ENCODE results near the gene CDK19. TPM values are rescaled to one million over a fixed set of nuclear protein-coding genes. Genes with fewer than 3 reads are reported as not detected.
A peak's percentile ranks its signal among the peaks of the same experiment; 100 is the strongest.
"Not testable (repeated sequence)": the region's sequence is repeated elsewhere in the genome, so short reads cannot be mapped to it uniquely, and the experiment has no call there.

The CDK19 gene
- polyA plus RNA-seq, 4 donors = 31.3 to 48.7 (median 45.4) TPM

DNA sequence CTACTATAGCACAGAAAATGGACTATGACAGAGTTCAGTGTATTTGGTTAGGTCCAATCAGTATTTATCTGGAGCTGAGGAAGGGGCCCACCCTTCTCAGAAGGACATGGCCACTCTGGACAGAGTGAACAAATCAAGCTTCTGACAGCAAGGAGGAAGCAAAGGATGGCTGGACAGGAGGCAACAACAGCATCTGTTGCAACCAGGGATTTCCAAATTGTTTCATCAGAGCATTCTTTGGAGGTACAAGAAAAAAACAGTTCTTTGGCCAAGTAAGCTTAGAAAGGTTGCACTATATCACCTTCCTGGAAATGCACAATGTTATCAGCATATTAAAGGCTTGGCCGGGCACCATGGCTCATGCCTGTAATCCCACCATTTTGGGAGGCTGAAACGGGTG lies 220.2 kb downstream of the CDK19 start:
- no peak for DNase-seq (ENCODE audit: low read depth in 4 of 4, low spot score in 3 of 4)

DNA sequence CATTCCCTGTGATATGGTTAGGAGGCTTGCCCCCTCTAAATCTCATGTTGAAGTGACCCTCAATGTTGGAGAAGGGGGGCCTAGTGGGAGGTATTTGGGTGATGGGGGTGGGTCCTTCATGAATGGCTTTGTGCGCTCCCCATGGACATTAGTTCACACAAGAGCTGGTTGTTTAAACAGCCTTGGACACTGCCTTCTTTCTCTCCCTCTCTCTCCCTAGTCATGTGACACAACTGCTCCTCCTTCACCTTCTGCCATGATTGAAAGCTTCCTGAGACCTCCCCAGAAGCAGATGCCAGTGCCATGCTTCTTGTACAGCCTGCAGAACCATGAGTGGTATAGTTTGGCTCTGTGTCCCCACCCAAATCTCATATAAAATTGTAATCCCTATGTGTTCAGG lies 221.6 kb downstream of the CDK19 start:
- no peak for DNase-seq (ENCODE audit: low read depth in 4 of 4, low spot score in 3 of 4)

DNA sequence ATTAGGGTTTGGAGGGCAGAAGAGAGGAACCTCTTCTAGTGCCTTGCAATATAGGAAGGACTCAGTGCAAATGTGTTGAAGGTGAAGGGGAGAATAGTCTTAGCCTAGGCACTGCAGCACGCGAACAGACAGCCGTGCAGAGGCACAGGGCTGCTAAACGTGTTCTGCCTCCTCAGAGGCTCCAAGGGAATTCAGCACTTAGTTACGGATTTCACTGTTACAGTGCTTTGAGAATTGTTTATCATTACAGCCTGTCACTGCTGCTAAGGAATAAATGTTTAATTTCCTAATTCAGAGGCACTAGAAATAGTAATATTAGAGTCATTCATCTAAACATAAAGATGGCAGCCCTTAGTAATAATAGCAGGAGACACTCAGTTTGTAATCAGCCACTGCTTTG lies 222.5 kb downstream of the CDK19 start:
- DNase-seq (ENCODE audit: low read depth in 4 of 4, low spot score in 3 of 4) = no peak

DNA sequence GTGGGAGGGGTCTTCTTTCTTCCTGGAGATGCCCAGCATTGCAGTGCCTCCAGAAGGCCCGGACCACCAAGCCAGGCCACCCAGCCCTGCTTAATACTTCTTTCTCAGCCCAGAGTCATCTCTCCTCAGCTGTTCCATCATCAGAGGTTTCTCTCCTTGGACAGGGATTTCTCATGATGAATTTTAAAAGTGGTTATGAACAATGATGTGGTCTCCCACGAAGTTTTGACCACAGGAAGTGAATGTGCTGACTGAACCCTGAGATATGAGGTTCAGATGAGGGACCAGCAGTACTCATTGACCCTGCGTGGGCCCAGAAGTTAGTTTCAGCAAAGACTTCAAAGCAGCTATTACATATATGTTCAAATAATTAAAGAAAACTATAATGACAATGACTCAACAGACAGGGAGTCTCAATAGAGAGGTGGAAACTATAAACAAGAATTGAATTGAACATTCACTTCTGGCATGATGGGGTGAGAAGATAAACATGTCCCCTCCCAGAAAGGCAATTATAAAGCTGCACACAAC lies 224.4 kb downstream of the CDK19 start:
- no peak for DNase-seq (ENCODE audit: low read depth in 4 of 4, low spot score in 3 of 4)

DNA sequence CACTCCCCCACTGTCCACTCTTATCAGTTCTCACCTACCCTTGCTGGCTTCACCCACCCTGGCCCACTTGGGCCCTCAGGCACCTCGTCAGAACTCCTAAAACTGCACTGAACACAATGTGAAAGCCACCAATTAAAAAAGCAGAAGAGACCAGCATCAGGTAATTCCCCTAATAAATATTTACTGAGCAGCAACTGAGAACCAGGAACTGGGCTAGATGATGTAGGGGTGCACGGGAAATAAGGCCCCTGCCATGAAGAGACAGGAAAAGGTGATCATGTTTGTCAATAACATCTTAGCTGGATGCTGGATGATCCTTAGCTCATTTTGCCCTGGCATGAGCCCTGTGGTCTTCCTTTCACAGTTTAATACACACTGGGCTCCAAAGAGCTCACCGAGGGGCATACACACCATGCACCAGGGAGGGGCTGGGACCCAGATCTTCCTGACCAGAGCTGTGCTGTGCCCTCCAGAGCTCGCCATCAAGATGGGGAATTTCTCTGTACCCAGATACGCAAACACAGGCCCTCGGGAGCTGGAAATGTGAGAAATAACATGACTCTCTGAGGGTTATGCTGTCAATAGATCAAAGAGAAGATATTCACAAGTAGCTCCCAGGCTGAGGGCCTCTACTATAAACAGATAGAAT lies 225.3 kb downstream of the CDK19 start:
- DNase-seq (ENCODE audit: low read depth in 4 of 4, low spot score in 3 of 4) = no peak

DNA sequence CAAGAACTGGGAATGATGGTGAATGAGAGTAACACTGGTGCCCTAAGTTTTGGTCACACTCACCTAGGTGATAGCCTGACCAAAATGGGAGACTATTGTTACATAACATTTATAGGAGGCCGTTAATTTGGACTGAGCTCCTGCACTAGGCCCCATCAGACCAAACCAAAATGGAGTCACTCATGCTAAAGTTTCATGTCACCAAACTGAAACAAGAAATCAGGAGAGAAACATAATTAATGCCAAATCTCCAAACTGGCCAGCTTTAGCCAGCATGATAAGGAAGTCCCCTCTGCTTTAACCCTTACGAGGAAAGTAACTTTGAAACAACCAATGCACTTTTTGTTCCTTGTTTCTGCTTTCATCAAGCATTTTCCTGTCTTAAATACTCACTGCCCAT lies 227.9 kb downstream of the CDK19 start:
- no peak for DNase-seq (ENCODE audit: low read depth in 4 of 4, low spot score in 3 of 4)

DNA sequence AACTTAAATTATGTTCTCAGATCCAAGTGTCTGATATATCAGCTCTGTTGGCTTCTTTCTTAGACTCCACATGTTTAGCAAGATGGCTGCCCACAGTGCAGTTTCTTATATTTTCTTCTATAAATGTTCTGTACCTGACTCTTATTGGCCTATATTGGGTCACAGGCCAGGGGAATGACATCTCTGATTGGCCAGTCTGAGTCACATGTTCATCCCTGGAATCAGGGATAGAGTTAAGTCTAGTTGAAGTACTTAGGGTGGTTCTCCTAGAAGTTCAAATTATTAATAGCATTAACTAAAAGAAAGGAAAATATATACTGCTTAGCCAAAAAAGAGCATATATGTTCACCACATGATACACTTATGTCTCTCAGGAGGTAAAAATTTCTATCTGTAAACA lies 233.6 kb downstream of the CDK19 start:
- no peak for DNase-seq (ENCODE audit: low read depth in 4 of 4, low spot score in 3 of 4)

DNA sequence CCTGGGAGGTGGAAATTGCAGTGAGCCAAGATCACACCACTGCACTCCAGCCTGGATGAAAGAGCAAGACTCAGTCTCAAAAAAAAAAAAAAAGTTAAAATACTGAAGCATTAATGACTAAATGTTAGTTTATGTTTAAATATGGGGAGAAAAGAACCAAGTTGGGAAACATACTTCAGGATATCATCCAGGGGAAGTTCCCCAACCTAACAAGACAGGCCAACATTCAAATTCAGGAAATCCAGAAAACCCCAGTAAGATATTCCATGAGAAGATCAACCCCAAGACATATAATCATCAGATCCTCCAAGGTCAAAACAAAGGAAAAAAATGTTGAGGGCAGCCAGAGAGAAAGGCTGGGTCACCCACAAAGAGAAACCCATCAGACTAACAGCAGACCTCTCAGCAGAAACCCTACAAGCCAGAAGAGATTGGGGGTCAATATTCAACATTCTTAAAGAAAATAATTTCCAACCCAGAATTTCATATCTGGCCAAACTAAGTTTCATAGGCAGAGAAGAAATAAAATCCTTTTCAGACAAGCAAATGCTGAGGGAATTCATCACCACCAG lies 237.6 kb downstream of the CDK19 start:
- not testable (repeated sequence) for DNase-seq (ENCODE audit: low read depth in 4 of 4, low spot score in 3 of 4)

DNA sequence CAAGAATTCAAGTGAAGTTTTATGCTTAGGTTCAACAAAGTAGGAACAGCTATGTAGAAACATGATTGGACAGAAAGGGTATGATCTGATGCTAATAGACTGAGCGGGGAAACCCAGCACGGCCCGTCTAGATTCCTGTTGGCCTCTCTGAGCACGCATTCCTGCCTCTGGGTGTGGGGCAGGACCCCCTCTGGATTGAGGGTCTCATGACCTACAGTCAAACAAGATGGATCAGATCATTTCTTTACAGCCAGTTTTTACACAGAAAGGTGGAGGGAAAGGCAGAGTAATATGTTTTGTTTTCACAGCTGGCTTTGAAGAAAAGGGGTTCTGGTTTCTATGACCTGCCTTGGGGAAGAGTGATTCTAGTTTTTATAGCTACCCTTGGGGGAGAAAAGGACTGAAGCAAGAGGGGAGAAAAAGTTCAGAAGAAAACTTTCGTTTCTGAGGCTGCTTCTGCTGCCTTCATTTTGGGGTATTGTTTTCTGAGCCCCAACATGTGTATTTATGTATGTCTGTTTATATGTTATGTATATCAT lies 239.3 kb downstream of the CDK19 start:
- no peak for DNase-seq (ENCODE audit: low read depth in 4 of 4, low spot score in 3 of 4)

DNA sequence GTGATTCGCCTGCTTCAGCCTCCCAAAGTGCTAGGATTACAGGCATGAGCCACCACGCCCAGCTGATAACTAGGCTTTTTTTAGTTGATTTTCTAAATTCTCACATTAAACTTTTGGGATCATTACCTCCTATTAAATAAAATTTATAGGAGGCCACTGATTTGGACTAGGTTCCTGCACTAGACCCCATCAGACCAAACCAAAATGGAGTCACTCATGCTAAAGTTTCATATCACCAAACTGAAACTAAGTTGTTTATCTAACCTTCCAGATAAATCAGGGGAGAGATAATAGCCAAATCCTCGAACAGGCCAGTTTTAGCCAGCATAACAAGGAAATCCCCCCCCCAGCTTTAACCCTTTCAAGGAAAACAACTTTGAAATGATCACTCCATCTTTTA lies 240.5 kb downstream of the CDK19 start:
- DNase-seq (ENCODE audit: low read depth in 4 of 4, low spot score in 3 of 4) = no peak

DNA sequence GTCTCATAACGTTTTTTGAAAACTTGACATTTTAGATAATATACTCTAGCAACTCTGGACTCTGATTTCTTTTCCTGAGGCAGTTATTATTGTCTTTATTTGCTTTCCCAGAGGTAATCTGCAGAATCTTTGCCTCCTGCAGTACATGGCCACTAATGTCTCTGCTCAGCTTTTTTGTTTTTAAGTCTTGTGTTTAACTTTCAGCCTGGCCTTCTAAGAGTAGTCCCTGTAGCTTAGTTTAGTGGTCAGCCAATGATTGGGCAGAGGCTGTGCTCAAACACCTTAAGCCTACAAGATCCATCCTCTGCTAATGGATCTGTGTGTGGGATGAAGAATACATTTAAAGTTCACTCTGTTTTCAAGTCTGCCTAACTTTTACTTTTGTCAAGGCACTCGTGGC lies 241.7 kb downstream of the CDK19 start:
- no peak for DNase-seq (ENCODE audit: low read depth in 4 of 4, low spot score in 3 of 4)

DNA sequence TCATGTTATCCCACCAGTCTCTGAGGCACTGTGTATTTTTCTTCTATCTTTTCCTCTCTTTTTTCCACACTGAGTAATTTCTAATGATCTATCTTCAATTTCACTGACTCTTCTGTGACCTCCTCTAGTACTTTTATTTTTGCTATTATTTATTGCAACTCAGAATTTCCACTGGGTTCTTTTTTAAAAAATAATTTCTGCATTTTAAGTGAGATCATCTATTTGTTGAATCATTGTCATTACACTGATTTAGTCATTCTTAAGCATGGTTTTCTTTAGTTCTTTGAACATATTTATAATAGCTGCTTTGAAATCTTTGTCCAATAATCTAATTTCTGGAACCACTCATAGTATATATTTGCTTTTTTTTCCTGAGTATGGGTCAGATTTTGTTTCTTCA lies 242.1 kb downstream of the CDK19 start:
- DNase-seq (ENCODE audit: low read depth in 4 of 4, low spot score in 3 of 4) = no peak

DNA sequence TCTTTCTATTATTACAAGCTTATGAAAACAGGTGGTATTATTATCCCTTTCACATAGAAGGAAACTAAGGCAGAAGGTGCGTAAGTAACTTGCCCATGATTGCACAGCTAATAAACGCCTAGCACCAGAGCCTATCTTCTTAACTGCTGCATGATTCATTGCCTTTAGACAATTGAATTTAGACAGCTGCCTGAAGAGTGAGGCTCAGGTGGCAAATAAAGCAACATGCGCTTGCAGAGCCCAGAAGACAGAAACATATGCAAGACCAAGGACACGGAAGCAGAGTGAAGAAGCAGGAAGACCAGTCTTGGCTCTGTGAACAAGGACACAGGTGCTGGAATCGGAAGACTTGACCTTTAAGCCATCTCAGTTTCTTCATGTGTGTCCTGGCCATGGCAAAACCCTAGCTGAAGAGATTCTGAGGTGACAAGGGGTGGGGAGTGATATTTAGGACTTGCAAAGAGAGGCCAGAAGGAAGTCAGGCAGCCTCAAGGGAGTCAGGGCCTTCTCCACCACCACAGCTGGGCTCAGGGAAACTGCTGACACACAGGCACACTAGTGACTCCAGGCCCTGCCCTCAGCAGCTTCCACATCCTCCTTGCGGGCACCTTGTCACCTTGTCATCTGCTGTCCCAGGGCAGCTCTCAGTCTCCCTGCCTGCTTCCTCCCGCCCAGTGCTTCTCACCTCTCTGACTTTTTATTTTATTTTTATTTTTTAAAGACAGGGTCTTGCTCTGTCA lies 247.1 kb downstream of the CDK19 start:
- DNase-seq (ENCODE audit: low read depth in 4 of 4, low spot score in 3 of 4) = no peak

DNA sequence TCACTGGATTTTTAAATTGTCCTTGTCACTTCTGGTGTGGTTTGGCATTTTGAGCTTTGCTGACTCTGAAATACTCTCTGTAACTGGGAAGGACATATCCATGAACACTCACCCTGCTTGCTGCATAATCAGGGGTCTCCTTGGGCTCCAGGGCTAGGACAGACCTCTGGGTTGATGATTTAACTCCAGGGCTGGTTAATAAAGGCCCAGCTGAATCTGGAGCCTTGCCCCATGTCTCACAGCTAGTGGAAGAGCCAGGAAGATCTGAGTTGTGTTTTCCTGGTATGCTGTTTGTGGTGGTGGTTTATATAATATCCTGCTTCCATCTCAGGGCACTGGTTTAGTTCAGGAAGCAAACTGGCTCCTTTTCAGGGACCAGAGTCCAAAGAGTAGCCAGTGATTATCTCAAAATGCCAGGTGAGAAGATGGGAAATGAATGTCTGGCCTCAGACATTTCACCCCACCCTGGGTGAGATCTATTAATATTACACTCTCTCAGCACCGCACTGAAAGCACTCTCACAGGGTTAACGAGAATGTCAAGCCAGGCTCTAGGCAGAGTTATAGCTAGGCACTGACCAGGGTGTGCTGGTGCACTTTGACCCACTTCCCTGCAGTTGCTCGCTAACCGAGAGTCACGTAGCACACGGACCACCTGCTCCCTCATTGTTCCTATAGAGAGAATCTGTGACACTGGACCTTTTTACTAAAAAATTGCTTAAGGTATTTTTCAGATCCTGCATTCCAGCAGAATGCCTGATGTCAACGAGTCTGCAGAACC lies 248.7 kb downstream of the CDK19 start:
- DNase-seq (ENCODE audit: low read depth in 4 of 4, low spot score in 3 of 4) = peak in 1 of 4 donors; percentile 18

DNA sequence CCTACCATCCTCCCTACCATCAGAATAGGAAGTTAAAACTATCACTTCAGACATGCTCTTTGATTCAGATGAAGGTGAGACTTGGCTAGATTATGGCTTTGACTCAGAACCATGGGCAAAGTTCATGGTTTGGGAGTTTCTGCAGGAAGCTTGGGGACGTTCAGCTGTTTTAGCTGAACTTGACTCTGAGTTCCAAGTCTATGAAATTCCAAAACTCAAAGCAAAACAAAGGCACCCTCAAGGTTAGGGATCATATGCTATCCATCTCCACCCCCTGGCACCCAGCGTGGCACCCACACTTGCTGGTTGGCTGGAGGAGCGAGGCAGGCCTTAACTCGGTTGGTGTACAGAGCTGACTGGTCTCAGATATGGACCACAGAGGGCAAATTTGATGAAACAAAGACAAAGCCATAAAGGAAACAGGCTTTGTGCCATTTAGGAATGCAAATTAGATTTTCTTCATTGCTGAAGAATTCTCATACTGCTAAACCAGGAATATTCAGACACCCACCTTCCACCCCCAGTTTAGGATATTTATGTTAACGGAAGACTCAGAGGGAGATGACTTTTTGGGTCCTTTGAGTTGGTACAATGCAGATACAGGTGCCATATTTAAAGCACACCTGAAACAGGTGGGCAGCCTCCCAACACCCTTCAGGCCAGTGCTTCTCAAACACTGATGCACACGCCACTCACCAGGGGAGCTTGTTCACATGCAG lies 250.4 kb downstream of the CDK19 start:
- DNase-seq (ENCODE audit: low read depth in 4 of 4, low spot score in 3 of 4) = no peak

DNA sequence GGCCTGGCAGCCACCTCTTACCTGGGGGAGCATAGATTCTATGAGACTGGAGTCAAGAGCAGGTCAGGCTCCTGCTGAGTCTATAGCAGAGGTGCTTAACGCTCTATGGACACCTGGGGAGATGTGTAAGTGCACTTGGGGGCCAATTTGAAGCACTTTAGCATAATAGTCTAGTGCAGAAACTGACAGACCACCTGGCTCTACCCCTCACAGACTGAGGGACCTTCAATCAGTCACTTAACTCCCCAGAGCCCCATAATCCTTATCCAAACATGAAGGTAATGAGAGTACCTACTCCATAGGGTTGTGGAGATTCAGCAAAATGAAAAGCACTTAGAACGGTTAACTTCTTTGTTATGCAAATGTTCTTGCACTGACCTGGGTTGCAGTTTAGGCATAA lies 251.6 kb downstream of the CDK19 start:
- DNase-seq (ENCODE audit: low read depth in 4 of 4, low spot score in 3 of 4) = no peak

DNA sequence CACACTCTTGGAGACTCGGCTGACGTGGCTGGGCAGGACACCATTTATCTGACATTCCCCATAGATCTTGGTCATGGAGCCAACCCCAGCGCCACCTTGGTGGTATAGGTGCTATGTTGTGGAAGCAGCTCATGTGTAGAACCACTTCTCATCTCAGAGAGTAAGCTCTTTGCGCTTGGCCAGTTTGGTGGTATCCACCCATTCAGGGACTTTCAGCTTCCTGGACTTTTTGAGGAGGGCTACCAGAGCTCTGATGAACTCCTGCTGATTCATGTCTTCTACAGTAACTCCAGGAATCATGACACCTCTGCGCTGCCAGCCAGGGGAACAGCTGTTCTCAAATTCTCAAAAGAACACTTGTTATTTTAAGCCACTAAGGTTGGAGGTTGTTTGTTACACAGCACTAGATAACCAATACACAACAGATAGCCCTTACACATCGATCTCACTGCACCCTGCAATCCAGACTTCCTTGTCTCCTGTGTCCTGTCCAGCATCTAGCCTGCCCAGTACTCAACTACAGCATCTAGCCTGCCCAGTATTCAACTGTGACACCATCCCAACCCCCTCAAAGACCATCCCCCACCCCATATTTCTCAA lies 252.9 kb downstream of the CDK19 start:
- DNase-seq (ENCODE audit: low read depth in 4 of 4, low spot score in 3 of 4) = no peak

DNA sequence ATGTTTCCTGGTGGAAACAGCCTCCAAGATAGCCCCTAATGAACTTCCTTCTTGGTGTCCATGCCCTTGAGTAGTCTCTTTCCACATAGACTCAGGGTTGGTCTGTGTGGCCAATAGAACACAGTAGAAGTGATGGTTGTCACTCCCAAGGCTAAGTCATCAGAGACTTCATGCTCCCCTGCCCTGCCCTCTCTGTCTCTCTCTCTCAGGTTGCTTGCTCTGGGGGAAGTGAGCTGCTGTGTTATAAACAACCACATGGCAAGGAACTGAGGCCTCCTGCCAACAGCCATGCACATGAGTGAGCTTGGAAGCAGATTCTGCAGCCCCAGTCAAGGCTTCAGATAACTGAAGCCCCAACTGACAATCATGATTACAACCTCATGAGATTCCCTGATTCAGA lies 253.6 kb downstream of the CDK19 start:
- DNase-seq (ENCODE audit: low read depth in 4 of 4, low spot score in 3 of 4) = no peak

DNA sequence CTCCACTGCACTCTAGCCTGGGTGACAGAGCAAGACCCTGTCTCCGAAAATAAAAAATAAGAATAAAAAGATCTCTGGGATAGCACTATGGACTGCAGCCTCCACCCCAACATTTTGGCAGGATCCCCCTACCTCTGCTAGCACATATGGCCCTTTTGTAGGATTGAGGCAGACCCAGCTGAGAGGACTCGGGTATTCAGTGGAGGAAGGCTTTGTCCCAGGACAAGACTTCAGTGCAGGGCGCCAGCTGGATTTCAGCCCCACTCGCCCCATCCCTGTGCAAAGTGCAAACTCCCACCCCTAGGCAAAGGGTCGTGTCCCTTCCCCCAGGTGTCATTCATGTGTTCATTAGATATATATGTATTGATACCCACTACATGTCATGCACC lies 254.3 kb downstream of the CDK19 start:
- DNase-seq (ENCODE audit: low read depth in 4 of 4, low spot score in 3 of 4) = no peak

All from left renal pelvis (tissue), 4 donors.